OCI-LY3 (cell line): ENCODE measurements around the gene INHBA.
A peak's percentile ranks its signal among the peaks of the same experiment; 100 is the strongest.

ENCODE experiments used
- H2AFZ ChIP-seq: fragments of 200-600, 300-600 bp; shearing (Covaris generic); 2 replicates; pipeline ENCODE4 v1.6.0; 2014; ENCODE audit warnings: antibody characterized with exemption, low read depth, low read length
- H3K27ac ChIP-seq: fragments of 200-600, 300-600 bp; sonication (generic); 2 replicates; pipeline ENCODE4 v1.5.1; 2014; ENCODE audit warnings: mild to moderate bottlenecking, low read length, moderate library complexity, mixed read lengths
- H3K27me3 ChIP-seq: fragments of 200-600, 300-600 bp; sonication (generic); 2 replicates; pipeline ENCODE4 v1.6.1; 2014; ENCODE audit warnings: low read depth, low read length, mixed read lengths
- H3K36me3 ChIP-seq: fragments of 200-600, 300-600 bp; sonication (generic); replicated peaks from 2 replicates; pipeline ENCODE3; 2014; ENCODE audit warnings: low read depth, low read length, mixed read lengths
- H3K4me1 ChIP-seq: fragments of 300-600, 200-600 bp; sonication (generic); 2 replicates; pipeline ENCODE4 v1.6.1; 2014; ENCODE audit warnings: low read length, mixed read lengths
- H3K4me2 ChIP-seq: fragments of 200-600, 300-600 bp; sonication (generic); 2 replicates; pipeline ENCODE4 v1.6.1; 2014; ENCODE audit warnings: low read length, mixed read lengths
- H3K4me3 ChIP-seq: fragments of 300-600, 200-600 bp; sonication (generic); 2 replicates; pipeline ENCODE4 v1.5.1; 2014; ENCODE audit warnings: antibody characterized with exemption, mild to moderate bottlenecking, low read length, moderate library complexity
- H3K79me2 ChIP-seq: fragments of 300-600, 200-600 bp; shearing (Covaris generic); 2 replicates; pipeline ENCODE4 v1.6.1; 2014; ENCODE audit warnings: mild to moderate bottlenecking, low read length, mixed read lengths
- H3K9ac ChIP-seq: fragments of 300-600, 200-600 bp; shearing (Covaris generic); 2 replicates; pipeline ENCODE4 v1.6.0; 2014; ENCODE audit warnings: mild to moderate bottlenecking, low read length, moderate library complexity
- H3K9me3 ChIP-seq: fragments of 200-600, 300-600 bp; shearing (Covaris generic); 2 replicates; pipeline ENCODE4 v1.6.1; 2014; ENCODE audit warnings: low read length, mixed read lengths; ENCODE audit not compliant: insufficient read depth
- H4K20me1 ChIP-seq: fragments of 200-600, 300-600 bp; sonication (generic); 2 replicates; pipeline ENCODE4 v1.6.1; 2016; ENCODE audit warnings: low read length, mixed read lengths; ENCODE audit not compliant: insufficient read depth
- EZH2phosphoT487 ChIP-seq: fragments of 200-600 bp; shearing (Covaris generic); IDR thresholded peaks from 2 replicates; pipeline ENCODE4 v1.6.1; 2018; ENCODE audit warnings: antibody characterized with exemption, mixed run types, low read depth
- TF ChIP-seq, protein P1 (sequence below): fragments of 200-600, 300-600 bp; sonication (generic); IDR thresholded peaks from 2 replicates; pipeline ENCODE4 v1.5.1; 2014; ENCODE audit warnings: antibody characterized with exemption, low read length, low read depth

The INHBA gene

GRCh38 chr7:41715000-41715399, 12.1 kb upstream of the INHBA start:
- H2AFZ ChIP-seq = no peak overlapping the region
- H3K27ac ChIP-seq = no peak overlapping the region
- no peaks in the 10 kb centered on the region for H3K36me3 ChIP-seq
- H3K9me3 ChIP-seq = no peaks in the 10 kb centered on the region
- no peaks in the 10 kb centered on the region for H3K79me2 ChIP-seq
- H3K4me3 ChIP-seq = no peak overlapping the region
- H3K4me2 ChIP-seq = peak overlapping the region; percentile 15; the same call in 1 of the 2 replicates
- TF ChIP-seq, protein P1, sequence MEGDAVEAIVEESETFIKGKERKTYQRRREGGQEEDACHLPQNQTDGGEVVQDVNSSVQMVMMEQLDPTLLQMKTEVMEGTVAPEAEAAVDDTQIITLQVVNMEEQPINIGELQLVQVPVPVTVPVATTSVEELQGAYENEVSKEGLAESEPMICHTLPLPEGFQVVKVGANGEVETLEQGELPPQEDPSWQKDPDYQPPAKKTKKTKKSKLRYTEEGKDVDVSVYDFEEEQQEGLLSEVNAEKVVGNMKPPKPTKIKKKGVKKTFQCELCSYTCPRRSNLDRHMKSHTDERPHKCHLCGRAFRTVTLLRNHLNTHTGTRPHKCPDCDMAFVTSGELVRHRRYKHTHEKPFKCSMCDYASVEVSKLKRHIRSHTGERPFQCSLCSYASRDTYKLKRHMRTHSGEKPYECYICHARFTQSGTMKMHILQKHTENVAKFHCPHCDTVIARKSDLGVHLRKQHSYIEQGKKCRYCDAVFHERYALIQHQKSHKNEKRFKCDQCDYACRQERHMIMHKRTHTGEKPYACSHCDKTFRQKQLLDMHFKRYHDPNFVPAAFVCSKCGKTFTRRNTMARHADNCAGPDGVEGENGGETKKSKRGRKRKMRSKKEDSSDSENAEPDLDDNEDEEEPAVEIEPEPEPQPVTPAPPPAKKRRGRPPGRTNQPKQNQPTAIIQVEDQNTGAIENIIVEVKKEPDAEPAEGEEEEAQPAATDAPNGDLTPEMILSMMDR = no peak
- no peak for TF ChIP-seq EZH2phosphoT487
- H3K27me3 ChIP-seq = peaks cover 28% of the 10 kb centered on the region
- H3K4me1 ChIP-seq = peaks cover 10% of the 10 kb centered on the region
- H4K20me1 ChIP-seq = no peaks in the 10 kb centered on the region
- no peak overlapping the region for H3K9ac ChIP-seq

DNA sequence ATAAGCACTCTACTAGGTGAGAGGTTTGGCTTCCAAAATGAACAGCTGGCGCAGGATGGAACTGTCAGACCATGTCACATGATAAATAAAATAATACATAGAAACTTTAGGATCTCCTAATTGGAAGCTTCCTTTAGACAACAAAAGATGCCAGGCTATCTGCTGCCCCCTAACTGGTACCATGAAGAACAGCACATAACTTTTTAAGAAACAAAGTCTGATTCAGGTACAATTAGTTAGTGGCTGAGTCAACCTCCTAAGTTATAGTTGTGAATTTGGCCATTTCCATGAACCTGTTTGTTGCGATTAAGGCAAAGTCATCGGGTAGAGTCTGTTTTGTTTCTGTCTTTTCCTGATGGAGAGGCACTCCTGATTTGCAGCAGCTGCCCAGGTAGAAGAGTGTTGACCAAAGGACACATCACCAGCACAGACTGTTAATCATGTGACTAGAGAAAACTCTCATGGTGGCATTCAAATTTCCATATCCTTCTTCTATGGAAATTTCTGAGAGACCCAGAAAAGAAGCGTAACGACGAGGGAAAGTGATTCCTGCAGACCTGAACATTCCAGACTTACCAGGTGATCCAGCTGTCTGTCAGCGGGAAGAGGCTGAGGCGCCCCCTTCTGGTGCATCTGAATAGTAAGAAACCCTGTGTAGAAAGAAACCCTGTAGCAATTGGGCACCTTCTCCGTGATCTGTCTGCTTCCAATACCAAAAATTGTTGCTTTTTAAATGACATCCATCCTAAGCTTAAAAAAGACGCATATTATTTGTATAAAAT, 8.6 kb upstream of the INHBA start:
- Histone ChIP-seq H3K36me3 (no peaks in the 10 kb centered on the region), H3K4me2 (0 out of 2 replicates have a peak overlapping the region, but pooled peaks have one; percentile 11), H3K9ac (no peak overlapping the region), H3K27ac (no peak overlapping the region), H3K4me3 (no peak overlapping the region), H3K4me1 (peaks cover 29% of the 10 kb centered on the region), H2AFZ (no peak overlapping the region), H3K27me3 (peaks cover 9% of the 10 kb centered on the region; the same call in 1 of the 2 replicates), H3K9me3 (no peaks in the 10 kb centered on the region), H4K20me1 (no peaks in the 10 kb centered on the region), H3K79me2 (no peaks in the 10 kb centered on the region)
- TF ChIP-seq EZH2phosphoT487 = no peak
- TF ChIP-seq, protein P1 = peak; percentile 58

- no peaks in the 10 kb centered on the region for H3K36me3 ChIP-seq
- no peak overlapping the region for H2AFZ ChIP-seq
- H3K4me1 ChIP-seq = peaks cover 35% of the 10 kb centered on the region
- no peaks in the 10 kb centered on the region for H4K20me1 ChIP-seq
- no peaks in the 10 kb centered on the region for H3K79me2 ChIP-seq
- H3K9ac ChIP-seq = no peak overlapping the region
- H3K27me3 ChIP-seq = peaks cover 4% of the 10 kb centered on the region; the same call in 1 of the 2 replicates
- no peak overlapping the region for H3K4me3 ChIP-seq
- no peaks in the 10 kb centered on the region for H3K9me3 ChIP-seq
- H3K27ac ChIP-seq = no peak overlapping the region
- TF ChIP-seq EZH2phosphoT487 = no peak
- TF ChIP-seq, protein P1 = no peak
- H3K4me2 ChIP-seq = no peak overlapping the region
Measured at GRCh38 chr7:41710838-41711237, 7.9 kb upstream of the INHBA start.

DNA sequence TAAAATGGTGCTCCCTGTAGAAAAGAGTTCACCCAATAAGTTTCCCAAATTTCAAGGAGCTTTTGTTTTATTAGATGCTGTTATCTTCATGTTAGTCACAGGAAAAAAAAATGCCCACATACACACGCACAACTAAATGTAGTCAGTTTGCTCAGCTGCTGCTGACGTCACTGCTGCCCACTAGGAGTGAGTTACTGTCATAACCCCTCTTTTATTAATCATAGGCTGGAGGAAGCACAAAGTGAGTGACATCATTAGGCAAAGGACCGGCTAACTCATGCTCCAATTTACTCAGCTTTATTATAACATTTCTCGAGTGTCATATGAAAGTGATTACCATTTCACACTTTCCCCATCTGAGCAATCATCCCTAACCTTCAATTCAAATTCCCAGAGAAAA, 6.7 kb upstream of the INHBA start:
- Histone ChIP-seq H3K36me3 (no peaks in the 10 kb centered on the region), H3K27me3 (no peaks in the 10 kb centered on the region), H3K4me2 (no peak overlapping the region), H3K9me3 (no peaks in the 10 kb centered on the region), H2AFZ (no peak overlapping the region), H3K4me1 (peaks cover 34% of the 10 kb centered on the region), H3K27ac (no peak overlapping the region), H3K79me2 (no peaks in the 10 kb centered on the region), H4K20me1 (no peaks in the 10 kb centered on the region), H3K9ac (no peak overlapping the region), H3K4me3 (no peak overlapping the region)
- TF ChIP-seq, protein P1 = no peak
- no peak for TF ChIP-seq EZH2phosphoT487
